Upper lobe of left lung (tissue), 4 donors: Measurements from ENCODE around the gene CGB1.

Experiments
- CTCF ChIP-seq, 6 experiments: fragments of 450-650 bp in 4 of 6; fragments of 200-600 bp in 2 of 6; sonication (generic) in 2 of 6; IDR thresholded peaks; one replicate each; pipeline ENCODE4 v1.5.1; 2016 to 2019; ENCODE audit warnings: antibody characterized with exemption in 6 of 6
- EP300 ChIP-seq, 4 donors: sonication (generic); formaldehyde crosslinking; IDR thresholded peaks; one replicate each; pipeline ENCODE4 v1.5.1; 2017; ENCODE audit warnings: antibody characterized with exemption in 4 of 4, control low read depth in 2 of 4
- POLR2A ChIP-seq, 4 donors: fragments of 450-650 bp; IDR thresholded peaks; one replicate each; pipeline ENCODE4 v1.5.1; 2016 to 2017; ENCODE audit warnings: antibody characterized with exemption in 4 of 4, mild to moderate bottlenecking in 2 of 4
- POLR2AphosphoS5 ChIP-seq, 2 donors: sonication (generic); formaldehyde crosslinking; IDR thresholded peaks; one replicate each; pipeline ENCODE4 v1.5.1; 2017; ENCODE audit warnings: antibody characterized with exemption in 2 of 2

GRCh38 chr19:48988860-48989259 is 47.8 kb downstream of the CGB1 start:
- TF ChIP-seq CTCF (IDR thresholded peaks at IDR 0.05) = no peak
- no peak for TF ChIP-seq POLR2AphosphoS5 (IDR thresholded peaks at IDR 0.05)
- TF ChIP-seq POLR2A (IDR thresholded peaks at IDR 0.05) = no peak
- no peak for TF ChIP-seq EP300 (IDR thresholded peaks at IDR 0.05)
